Suprapubic skin (tissue), 3 donors: ENCODE data around the gene RMND1.

Experiments
- CTCF ChIP-seq, 2 donors: fragments of 200-600 bp in 1 of 2; fragments of 450-650 bp in 1 of 2; sonication (generic) in 1 of 2; IDR thresholded peaks; one replicate each; pipeline ENCODE4 v1.5.1; 2016 to 2019; ENCODE audit warnings: antibody characterized with exemption in 2 of 2, mild to moderate bottlenecking in 1 of 2, moderate library complexity in 1 of 2
- EP300 ChIP-seq: sonication (generic); formaldehyde crosslinking; IDR thresholded peaks from one replicate; pipeline ENCODE4 v1.6.1; 2017; ENCODE audit warnings: antibody characterized with exemption

- TF ChIP-seq CTCF (IDR thresholded peaks at IDR 0.05) = no peak
- TF ChIP-seq EP300 = no peak
Observed at GRCh38 chr6:151498327-151498726, 46.4 kb upstream of the RMND1 start.
